ENCODE measurements around the gene AQP3. TPM values are rescaled to one million over a fixed set of nuclear protein-coding genes. Genes with fewer than 3 reads are reported as not detected.
"Not testable (repeated sequence)": the region's sequence is repeated elsewhere in the genome, so short reads cannot be mapped to it uniquely, and the experiment has no call there.

AQP3 gene
- total RNA-seq: 357 TPM
- long read RNA-seq, transcript AQP3-201 (6 exons, 1,871 nt): major isoform, 168 of 276 reads
- long read RNA-seq, transcript AQP3-205 (3 exons, 898 nt): minor isoform, 27 of 276 reads
- long read RNA-seq, partial matches to known transcripts: 30 of 276 reads
- long read RNA-seq, other reads (novel, unspliced or antisense): 51 of 276 reads

DNA sequence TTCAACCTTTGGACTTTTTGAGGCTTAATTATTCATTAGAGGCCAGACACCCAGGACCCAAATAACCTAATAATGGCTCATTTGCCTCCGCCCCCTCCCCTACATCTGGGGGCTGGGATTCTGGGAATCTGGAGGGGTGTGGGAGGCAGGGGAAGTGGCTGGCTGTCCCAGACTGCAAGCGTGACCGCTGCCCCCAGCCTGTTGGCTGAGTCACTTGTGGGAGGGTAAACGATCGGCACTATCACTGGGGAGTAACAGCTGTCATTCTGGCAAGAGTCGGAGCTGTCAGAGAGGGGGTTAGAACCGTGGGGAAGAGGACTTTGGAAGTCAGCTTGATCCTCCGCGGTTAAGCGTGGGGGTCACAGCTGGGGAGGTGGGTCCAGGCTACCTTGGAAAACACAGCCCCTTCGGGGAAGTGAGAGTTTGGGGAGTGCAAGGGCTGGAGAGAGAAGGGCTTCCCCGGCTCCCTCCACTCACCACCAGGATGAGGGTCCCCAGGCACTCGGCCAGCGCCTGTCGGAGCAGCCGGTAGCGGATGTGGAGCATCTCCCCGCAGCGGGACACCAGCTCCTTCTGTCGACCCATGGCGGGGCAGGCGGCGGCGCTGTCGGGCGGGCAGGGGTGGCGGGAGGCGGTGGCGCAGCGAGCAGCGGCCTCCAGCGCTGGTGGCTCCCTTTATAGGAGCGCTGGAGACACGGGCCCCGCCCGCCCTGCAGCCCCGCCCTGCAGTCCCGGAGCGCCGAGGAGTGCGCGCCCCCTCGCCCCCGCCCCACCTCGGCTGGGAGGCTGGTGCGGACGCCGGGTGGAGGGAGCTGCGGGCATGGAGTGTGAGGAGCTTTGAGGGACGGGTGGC, at the start of gene AQP3:
AQP3 (minus strand) TSS at position 648 of the 853 bp plus-strand sequence; CDS start at position 585, 63 bp downstream.
- H3K4me1 ChIP-seq: peaks cover 51% of the 10 kb centered on the region
- no peaks in the 10 kb centered on the region for H3K9me3 ChIP-seq
- peaks cover 15% of the 10 kb centered on the region for H3K36me3 ChIP-seq
- H3K27ac ChIP-seq: peak within 1 kb of the TSS; percentile 85
- intact Hi-C loops (cut with DNase I): no loop called here
- H3K27me3 ChIP-seq (ENCODE audit: low read depth): no peaks in the 10 kb centered on the region
- H3K4me3 ChIP-seq: peak within 1 kb of the TSS; percentile 69
- TF ChIP-seq, protein P1, sequence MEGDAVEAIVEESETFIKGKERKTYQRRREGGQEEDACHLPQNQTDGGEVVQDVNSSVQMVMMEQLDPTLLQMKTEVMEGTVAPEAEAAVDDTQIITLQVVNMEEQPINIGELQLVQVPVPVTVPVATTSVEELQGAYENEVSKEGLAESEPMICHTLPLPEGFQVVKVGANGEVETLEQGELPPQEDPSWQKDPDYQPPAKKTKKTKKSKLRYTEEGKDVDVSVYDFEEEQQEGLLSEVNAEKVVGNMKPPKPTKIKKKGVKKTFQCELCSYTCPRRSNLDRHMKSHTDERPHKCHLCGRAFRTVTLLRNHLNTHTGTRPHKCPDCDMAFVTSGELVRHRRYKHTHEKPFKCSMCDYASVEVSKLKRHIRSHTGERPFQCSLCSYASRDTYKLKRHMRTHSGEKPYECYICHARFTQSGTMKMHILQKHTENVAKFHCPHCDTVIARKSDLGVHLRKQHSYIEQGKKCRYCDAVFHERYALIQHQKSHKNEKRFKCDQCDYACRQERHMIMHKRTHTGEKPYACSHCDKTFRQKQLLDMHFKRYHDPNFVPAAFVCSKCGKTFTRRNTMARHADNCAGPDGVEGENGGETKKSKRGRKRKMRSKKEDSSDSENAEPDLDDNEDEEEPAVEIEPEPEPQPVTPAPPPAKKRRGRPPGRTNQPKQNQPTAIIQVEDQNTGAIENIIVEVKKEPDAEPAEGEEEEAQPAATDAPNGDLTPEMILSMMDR (IDR thresholded peaks at IDR 0.05): peak; percentile 45
- DNase-seq (peak; percentile 84), ATAC-seq (peak; percentile 91)

DNA sequence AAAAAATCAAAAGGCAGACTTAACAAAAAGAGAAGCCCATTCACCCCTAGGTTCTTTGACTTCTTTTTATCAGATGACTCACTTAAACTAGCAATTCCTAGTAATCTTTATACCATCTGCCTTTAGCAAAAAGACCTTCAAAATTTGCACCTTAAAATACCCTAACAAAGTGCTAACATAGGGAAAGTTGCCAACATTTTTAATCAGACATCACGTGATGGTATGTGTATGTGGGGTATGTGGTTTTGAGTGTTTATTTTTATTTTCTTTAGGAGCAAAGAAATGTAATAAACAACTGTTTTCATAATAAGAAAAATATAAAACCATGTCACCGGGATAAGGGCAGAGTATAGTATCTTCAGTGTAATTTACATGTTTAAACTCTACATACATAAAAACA, 46.4 kb upstream of the AQP3 start:
- intact Hi-C loops (cut with DNase I): not testable (repeated sequence)

DNA sequence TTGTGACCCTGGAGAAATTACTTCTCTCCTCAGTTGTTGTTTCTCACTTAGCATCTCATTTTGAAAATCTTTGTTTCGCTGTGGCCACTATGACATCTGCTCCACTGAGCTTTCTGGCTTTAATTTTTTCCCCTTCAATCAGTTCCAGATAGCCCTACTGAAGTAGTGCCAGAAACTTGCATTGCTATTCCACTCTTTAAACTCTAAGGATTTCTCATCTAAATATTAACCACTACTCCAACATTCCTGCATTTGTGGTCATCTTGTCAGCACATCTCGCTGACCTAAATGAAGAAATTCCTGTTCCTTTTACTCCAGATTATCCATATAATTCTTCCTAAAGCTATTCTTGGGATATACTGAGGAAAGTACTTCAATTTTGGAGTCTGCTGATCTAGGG, 41.7 kb upstream of the AQP3 start:
- H3K4me1 ChIP-seq: no peaks in the 10 kb centered on the region
- no peak overlapping the region for H3K27ac ChIP-seq
- intact Hi-C loops (cut with DNase I): no loop called here
- no peak for DNase-seq
- H3K9me3 ChIP-seq: no peaks in the 10 kb centered on the region
- H3K36me3 ChIP-seq: no peaks in the 10 kb centered on the region
- no peaks in the 10 kb centered on the region for H3K27me3 ChIP-seq (ENCODE audit: low read depth)
- no peak overlapping the region for H3K4me3 ChIP-seq
- no peak for ATAC-seq
- TF ChIP-seq, protein P1 (IDR thresholded peaks at IDR 0.05): no peak

More for the DNA sequence above, 46.4 kb upstream of the AQP3 start:
- ATAC-seq; DNase-seq; H3K4me3 ChIP-seq; H3K9me3 ChIP-seq; H3K36me3 ChIP-seq; H3K4me1 ChIP-seq; H3K27ac ChIP-seq; H3K27me3 ChIP-seq (ENCODE audit: low read depth): not testable (repeated sequence)

DNA sequence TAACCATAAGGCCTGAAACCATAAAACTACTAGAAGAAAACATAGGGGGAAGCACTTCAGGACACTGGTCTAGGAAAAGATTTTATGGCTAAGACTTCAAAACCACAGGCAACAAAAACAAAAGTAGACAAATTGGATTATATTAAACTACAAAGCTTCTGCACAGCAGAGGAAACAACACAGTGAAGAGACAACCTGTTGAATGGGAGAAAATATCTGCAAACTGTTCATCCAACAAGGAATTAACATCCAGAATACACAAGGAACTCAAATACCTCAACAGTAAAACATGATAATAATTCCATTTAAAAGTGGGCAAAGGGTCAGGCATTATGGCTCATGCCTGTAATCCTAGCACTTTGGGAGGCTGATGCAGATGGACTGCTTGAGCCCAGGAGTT, 37.9 kb upstream of the AQP3 start:
- DNase-seq; H3K4me1 ChIP-seq; H3K4me3 ChIP-seq; H3K36me3 ChIP-seq; intact Hi-C loops (cut with DNase I); H3K27ac ChIP-seq; H3K27me3 ChIP-seq (ENCODE audit: low read depth); ATAC-seq; H3K9me3 ChIP-seq: not testable (repeated sequence)

DNA sequence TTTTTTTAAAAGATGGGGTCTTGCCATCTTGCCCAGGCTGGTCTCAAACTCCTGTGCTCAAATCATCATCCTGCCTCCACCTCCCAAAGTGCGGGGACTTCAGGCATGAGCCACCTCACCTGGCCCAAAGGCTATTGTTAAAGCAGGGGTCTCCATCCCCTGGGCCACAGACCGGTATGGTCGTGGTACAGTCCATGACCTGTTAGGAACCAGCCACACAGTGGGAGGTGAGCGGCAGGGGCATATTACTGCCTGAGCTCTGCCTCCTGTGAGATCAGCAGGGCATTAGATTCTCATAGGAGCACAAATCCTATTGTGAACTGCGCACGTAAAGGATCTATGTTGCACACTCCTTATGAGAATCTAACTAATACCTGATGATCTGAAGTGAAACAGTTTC, 33.6 kb upstream of the AQP3 start:
- ATAC-seq (no peak), DNase-seq (no peak)
- no peak overlapping the region for H3K27ac ChIP-seq
- H3K4me3 ChIP-seq: no peak overlapping the region
- H3K9me3 ChIP-seq: no peaks in the 10 kb centered on the region
- intact Hi-C loops (cut with DNase I): no loop called here
- no peaks in the 10 kb centered on the region for H3K36me3 ChIP-seq
- TF ChIP-seq, protein P1 (IDR thresholded peaks at IDR 0.05): no peak
- H3K27me3 ChIP-seq (ENCODE audit: low read depth): no peaks in the 10 kb centered on the region
- no peaks in the 10 kb centered on the region for H3K4me1 ChIP-seq

DNA sequence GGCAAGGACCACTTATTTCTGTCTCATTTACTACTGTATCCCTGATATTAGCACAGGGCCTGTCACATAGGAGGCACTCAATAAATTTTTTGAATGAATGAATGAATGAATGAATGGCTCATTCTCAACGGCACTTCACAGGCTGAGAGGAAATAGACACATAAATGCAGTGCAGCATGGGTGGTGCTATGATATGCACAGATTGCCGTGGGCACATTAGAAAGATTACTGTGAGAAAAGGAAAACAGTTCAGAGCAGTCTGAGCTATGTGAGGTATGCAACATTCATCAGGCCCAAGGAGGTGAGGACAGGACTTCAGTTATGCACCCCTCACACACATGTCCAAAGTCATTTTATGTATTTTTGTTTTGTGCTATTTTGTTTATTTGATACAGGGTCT, 32.7 kb upstream of the AQP3 start:
- no peaks in the 10 kb centered on the region for H3K36me3 ChIP-seq
- no peak for DNase-seq
- TF ChIP-seq, protein P1 (IDR thresholded peaks at IDR 0.05): no peak
- H3K27me3 ChIP-seq (ENCODE audit: low read depth): no peaks in the 10 kb centered on the region
- H3K4me1 ChIP-seq: no peaks in the 10 kb centered on the region
- intact Hi-C loops (cut with DNase I): no loop called here
- no peaks in the 10 kb centered on the region for H3K9me3 ChIP-seq
- ATAC-seq: no peak
- H3K4me3 ChIP-seq: no peak overlapping the region
- no peak overlapping the region for H3K27ac ChIP-seq

Measured in lower lobe of right lung (tissue), 2 donors.